ENCODE data around the gene FBXO24.

GRCh38 chr7:100584683-100585510, 1.2 kb upstream of the FBXO24 start:
- TF ChIP-seq, protein P1, sequence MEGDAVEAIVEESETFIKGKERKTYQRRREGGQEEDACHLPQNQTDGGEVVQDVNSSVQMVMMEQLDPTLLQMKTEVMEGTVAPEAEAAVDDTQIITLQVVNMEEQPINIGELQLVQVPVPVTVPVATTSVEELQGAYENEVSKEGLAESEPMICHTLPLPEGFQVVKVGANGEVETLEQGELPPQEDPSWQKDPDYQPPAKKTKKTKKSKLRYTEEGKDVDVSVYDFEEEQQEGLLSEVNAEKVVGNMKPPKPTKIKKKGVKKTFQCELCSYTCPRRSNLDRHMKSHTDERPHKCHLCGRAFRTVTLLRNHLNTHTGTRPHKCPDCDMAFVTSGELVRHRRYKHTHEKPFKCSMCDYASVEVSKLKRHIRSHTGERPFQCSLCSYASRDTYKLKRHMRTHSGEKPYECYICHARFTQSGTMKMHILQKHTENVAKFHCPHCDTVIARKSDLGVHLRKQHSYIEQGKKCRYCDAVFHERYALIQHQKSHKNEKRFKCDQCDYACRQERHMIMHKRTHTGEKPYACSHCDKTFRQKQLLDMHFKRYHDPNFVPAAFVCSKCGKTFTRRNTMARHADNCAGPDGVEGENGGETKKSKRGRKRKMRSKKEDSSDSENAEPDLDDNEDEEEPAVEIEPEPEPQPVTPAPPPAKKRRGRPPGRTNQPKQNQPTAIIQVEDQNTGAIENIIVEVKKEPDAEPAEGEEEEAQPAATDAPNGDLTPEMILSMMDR (conservative IDR thresholded peaks at IDR 0.05; ENCODE audit: low read depth, low read length), result no peak
- TF ChIP-seq RAD21 (IDR thresholded peaks at IDR 0.05; ENCODE audit: low read length) (no peak), MAZ (IDR thresholded peaks at IDR 0.05; ENCODE audit: borderline replicate concordance, low read depth, low read length) (no peak), CEBPB (IDR thresholded peaks at IDR 0.05; ENCODE audit: low read depth, low read length) (no peak)

All from IMR-90 (cell line).